GM19035 (cell line): ENCODE results near the gene FAM89B.
"Not testable (repeated sequence)": the region's sequence is repeated elsewhere in the genome, so short reads cannot be mapped to it uniquely, and the experiment has no call there.

ENCODE experiments used
- ATAC-seq: cut with Tn5 transposase; IDR thresholded peaks from one replicate; pipeline ENCODE4 v1.9.1; 2021; ENCODE audit not compliant: unreplicated experiment

FAM89B gene

GRCh38 chr11:65572356-65573051, at the start of gene FAM89B:
Gene FAM89B (plus strand): TSS chr11:65572538. CDS start chr11:65572670, 132 bp downstream.
- ATAC-seq = no peak

GRCh38 chr11:65522718-65523630, 49.4 kb upstream of the FAM89B start:
- ATAC-seq = not testable (repeated sequence)

- ATAC-seq = not testable (repeated sequence)
These were observed 48.7 kb upstream of the FAM89B start for GRCh38 chr11:65523631-65523968.

GRCh38 chr11:65524014-65524740, 48.2 kb upstream of the FAM89B start:
- ATAC-seq = no peak

GRCh38 chr11:65524741-65525545, 47.4 kb upstream of the FAM89B start, which contains the start of gene SCYL1:
Gene SCYL1 (plus strand): TSS chr11:65525083. CDS start chr11:65525154, 71 bp downstream.
- peak; percentile 66 for ATAC-seq

- ATAC-seq = no peak
These were observed 46.5 kb upstream of the FAM89B start for GRCh38 chr11:65525546-65526480.

GRCh38 chr11:65526744-65527143, 45.6 kb upstream of the FAM89B start:
- no peak for ATAC-seq

- no peak for ATAC-seq
These were observed 43.5 kb upstream of the FAM89B start for GRCh38 chr11:65528819-65529350.

- no peak for ATAC-seq
These were observed 42.7 kb upstream of the FAM89B start for GRCh38 chr11:65529475-65530156.

- ATAC-seq = no peak
These were observed 42.2 kb upstream of the FAM89B start for GRCh38 chr11:65530157-65530496.

- ATAC-seq = no peak
These were observed 39.8 kb upstream of the FAM89B start for GRCh38 chr11:65532388-65533064.

GRCh38 chr11:65535102-65535501, 37.2 kb upstream of the FAM89B start:
- no peak for ATAC-seq

- no peak for ATAC-seq
These were observed 35.7 kb upstream of the FAM89B start for GRCh38 chr11:65536412-65537295.

GRCh38 chr11:65537296-65537597, 35.1 kb upstream of the FAM89B start:
- no peak for ATAC-seq

GRCh38 chr11:65537620-65538231, 34.6 kb upstream of the FAM89B start:
- no peak for ATAC-seq

- no peak for ATAC-seq
These were observed 34.0 kb upstream of the FAM89B start for GRCh38 chr11:65538232-65538914.
